Esophagus (tissue), 2 donors: ENCODE results near the gene GPATCH8. TPM values are rescaled to one million over a fixed set of nuclear protein-coding genes. Genes with fewer than 3 reads are reported as not detected.

Experiments
- H3K27ac ChIP-seq, 2 donors: one replicate each; pipeline ENCODE4 v1.5.1; 2013; ENCODE audit warnings: low read depth in 2 of 2, mild to moderate bottlenecking in 2 of 2, inconsistent platforms in 1 of 2, low read length in 1 of 2, moderate library complexity in 1 of 2
- H3K27me3 ChIP-seq, 2 donors: one replicate each; pipeline ENCODE4 v1.6.1; 2013; ENCODE audit warnings: low read length in 2 of 2, control low read depth in 1 of 2, mild to moderate bottlenecking in 1 of 2; ENCODE audit not compliant: insufficient read depth in 2 of 2, control insufficient read depth in 1 of 2
- H3K36me3 ChIP-seq, 2 donors: one replicate each; pipeline ENCODE4 v1.6.1; 2013; ENCODE audit warnings: low read length in 1 of 2; ENCODE audit not compliant: control insufficient read depth in 2 of 2, insufficient read depth in 2 of 2
- H3K4me1 ChIP-seq, 2 donors: one replicate each; pipeline ENCODE4 v1.6.1; 2013; ENCODE audit warnings: low read length in 1 of 2; ENCODE audit not compliant: control insufficient read depth in 2 of 2, insufficient read depth in 2 of 2
- H3K4me3 ChIP-seq, 2 donors: one replicate each; pipeline ENCODE4 v1.5.1; 2013; ENCODE audit warnings: low read length in 2 of 2, mild to moderate bottlenecking in 2 of 2, low read depth in 1 of 2, moderate library complexity in 1 of 2
- H3K9me3 ChIP-seq, 2 donors: one replicate each; pipeline ENCODE4 v1.6.1; 2013; ENCODE audit warnings: mild to moderate bottlenecking in 2 of 2, low read depth in 1 of 2, low read length in 1 of 2, moderate library complexity in 1 of 2; ENCODE audit not compliant: control insufficient read depth in 2 of 2, insufficient read depth in 1 of 2
- WGBS, 2 donors: extraction: QIAGEN DNeasy Blood & Tissue Kit; methylation state at CpG; one replicate each; pipeline ENCODE4 v1.1.7; 2013; 5-methylcytosine and 5-hydroxymethylcytosine counted together
- polyA plus RNA-seq, 2 donors: library from polyadenylated mRNA; stranded (reverse); fragments of 200-250 nt; gene quantifications; one replicate each; pipeline ENCODE4 v1.2.3, GENCODE V29; 2013
- donor health status: healthy with polysubstance abuse.
- donor health status: Bipolar disorder and iron deficiency.

The GPATCH8 gene
- polyA plus RNA-seq, 2 donors = 7.9 to 12.8 TPM

DNA sequence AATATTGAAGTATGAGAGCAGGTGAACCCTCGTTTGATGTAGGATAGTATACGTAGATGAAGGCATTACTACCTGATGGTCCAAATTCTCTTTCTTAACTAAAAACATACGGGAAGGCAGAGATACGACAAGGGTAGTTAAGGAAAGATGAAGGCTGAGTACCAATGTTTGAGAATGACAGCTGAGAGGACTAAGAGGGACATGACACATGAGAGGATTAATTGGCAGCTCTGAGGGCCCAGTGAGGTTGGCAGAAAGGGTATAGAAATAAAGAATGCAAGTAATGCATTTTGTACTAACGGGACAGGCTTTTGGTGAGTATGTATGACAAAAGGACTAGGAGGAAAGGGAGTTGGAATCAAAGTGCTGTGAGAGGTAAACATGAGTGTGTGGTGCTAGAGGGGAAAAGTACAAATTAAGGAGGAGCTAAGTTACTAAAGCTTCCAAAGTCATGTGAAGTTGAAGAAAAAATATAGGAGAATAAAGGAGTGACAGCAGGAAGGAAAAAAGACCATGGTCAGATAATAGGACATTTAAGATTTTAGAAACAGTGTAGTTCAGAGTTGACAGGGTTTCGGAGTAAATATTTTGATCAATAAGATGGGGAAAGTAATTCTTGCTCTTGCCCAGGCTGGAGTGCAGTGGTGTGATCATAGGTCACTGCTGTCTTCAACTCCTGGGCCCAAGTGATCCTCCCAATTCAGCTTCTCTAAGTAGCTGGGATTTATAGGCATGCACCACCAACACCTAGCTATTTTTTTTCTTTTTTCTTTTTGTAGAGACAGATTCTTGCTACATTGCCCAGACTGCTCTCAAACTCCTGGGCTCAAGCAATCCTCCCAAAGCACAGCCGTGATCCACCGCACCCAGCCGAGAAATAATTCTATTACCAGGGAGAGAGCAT is 70.7 kb downstream of the GPATCH8 start:
- H3K9me3 ChIP-seq = no peaks in the 10 kb centered on the region
- no peak overlapping the region for H3K4me3 ChIP-seq
- H3K4me1 ChIP-seq = no peaks in the 10 kb centered on the region
- 90 to 92% methylated on average over 9 of the region's 9 CpGs for WGBS, 2 donors
- no peak overlapping the region for H3K27ac ChIP-seq
- H3K36me3 ChIP-seq = peaks cover 6 to 13% of the 10 kb centered on the region in 2 donors
- no peaks in the 10 kb centered on the region for H3K27me3 ChIP-seq

- H3K27me3 ChIP-seq = no peaks in the 10 kb centered on the region
- H3K27ac ChIP-seq = no peak overlapping the region
- H3K4me1 ChIP-seq = no peaks in the 10 kb centered on the region
- no peaks in the 10 kb centered on the region for H3K9me3 ChIP-seq
- H3K36me3 ChIP-seq = peaks cover 0 to 4% of the 10 kb centered on the region in 2 donors
- 89 to 92% methylated on average over 3 of the region's 3 CpGs for WGBS, 2 donors
- no peak overlapping the region for H3K4me3 ChIP-seq
These were observed 78.3 kb downstream of the GPATCH8 start for GRCh38 chr17:44424828-44425461.

- no peaks in the 10 kb centered on the region for H3K9me3 ChIP-seq
- H3K27me3 ChIP-seq = no peaks in the 10 kb centered on the region
- WGBS, 2 donors = 34 to 45% methylated on average over 2 of the region's 2 CpGs
- H3K4me3 ChIP-seq = no peak overlapping the region
- H3K36me3 ChIP-seq = no peaks in the 10 kb centered on the region
- H3K4me1 ChIP-seq = peaks cover 0 to 2% of the 10 kb centered on the region in 2 donors
- H3K27ac ChIP-seq = peak overlapping the region; percentile 23 to 57
These were observed 85.7 kb downstream of the GPATCH8 start for GRCh38 chr17:44417553-44417952.

GRCh38 chr17:44416558-44417289 is 86.5 kb downstream of the GPATCH8 start:
- Histone ChIP-seq H3K36me3 (no peaks in the 10 kb centered on the region), H3K4me1 (peaks cover 0 to 2% of the 10 kb centered on the region in 2 donors), H3K27ac (peak overlapping the region in 1 of 2 donors; percentile 23), H3K27me3 (no peaks in the 10 kb centered on the region), H3K4me3 (no peak overlapping the region), H3K9me3 (no peaks in the 10 kb centered on the region)
- 86 to 91% methylated on average over 2 of the region's 2 CpGs for WGBS, 2 donors

DNA sequence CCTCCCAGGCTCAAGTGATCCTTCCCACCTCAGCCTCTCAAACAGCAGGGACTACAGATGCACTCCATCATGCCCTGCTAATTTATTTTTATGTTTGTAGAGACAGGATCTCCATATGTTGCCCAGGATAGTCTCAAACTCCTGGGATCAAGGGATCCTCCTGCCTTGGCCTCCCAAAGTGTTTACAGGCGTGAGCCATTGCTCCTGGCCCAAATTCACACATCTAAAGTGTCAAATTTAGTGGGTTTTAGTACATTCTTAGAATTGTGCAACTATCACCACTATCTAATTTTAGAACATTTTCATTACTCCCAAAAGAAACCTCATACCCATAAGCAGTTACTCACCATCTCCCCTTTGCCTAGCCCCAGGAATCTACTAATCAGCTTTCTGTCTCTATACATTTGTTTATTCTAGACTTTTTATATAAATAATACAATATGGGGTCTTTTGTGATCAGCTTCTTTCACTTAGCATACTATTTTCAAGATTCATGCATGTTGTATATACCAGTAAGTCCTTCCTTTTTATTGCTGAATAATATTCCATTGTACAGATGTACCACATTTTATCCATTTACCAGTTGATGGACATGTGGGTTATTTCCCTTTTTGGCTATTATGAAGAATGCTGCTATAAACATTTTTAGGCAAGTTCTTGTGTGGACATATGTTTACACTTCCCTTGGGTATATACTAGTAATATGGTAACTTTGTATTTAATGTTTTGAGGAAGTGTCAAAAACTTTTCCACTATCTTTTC is 88.6 kb downstream of the GPATCH8 start:
- WGBS, 2 donors = 100% methylated on average over 1 of the region's 1 CpG
- no peak overlapping the region for H3K4me3 ChIP-seq
- no peaks in the 10 kb centered on the region for H3K9me3 ChIP-seq
- H3K27ac ChIP-seq = no peak overlapping the region
- peaks cover 0 to 2% of the 10 kb centered on the region in 2 donors for H3K4me1 ChIP-seq
- H3K36me3 ChIP-seq = no peaks in the 10 kb centered on the region
- no peaks in the 10 kb centered on the region for H3K27me3 ChIP-seq

DNA sequence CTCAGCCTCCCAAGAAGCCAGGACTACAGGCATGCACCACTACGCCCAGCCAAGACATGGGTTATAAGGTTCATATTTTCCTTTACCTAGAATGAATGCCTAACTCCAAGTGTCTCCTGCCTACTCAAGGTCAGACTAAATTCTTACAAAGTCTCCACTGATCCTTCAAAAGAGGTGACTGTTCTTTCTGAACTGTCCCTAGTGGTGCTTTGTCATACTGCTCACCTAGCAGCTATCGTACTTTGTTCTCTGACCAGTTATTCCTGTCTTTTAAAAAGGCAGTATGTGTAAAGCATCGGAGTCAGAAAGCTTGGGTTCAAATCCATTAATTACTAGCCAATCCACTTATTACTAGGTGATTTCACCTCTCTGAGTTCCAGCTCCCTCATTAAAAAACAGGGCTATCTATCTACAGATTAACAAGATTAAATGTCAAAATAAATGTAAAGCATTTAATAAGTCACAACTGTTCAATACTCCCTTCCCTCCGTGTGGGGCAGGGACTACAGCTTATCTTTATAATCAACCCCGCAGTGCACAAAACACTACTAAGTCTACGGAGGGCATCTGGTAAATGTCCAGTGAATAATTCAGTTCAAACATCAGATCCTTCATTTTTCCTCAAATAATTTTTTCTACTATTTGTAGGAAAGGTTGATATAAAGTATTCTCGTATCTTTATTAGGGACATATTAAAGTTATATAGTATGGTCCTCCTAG is 93.7 kb downstream of the GPATCH8 start:
- Histone ChIP-seq H3K27me3 (no peaks in the 10 kb centered on the region), H3K36me3 (peaks cover 0 to 2% of the 10 kb centered on the region in 2 donors), H3K27ac (no peak overlapping the region), H3K4me1 (no peaks in the 10 kb centered on the region), H3K4me3 (no peak overlapping the region), H3K9me3 (no peaks in the 10 kb centered on the region)
- WGBS, 2 donors = 82 to 83% methylated on average over 7 of the region's 7 CpGs

DNA sequence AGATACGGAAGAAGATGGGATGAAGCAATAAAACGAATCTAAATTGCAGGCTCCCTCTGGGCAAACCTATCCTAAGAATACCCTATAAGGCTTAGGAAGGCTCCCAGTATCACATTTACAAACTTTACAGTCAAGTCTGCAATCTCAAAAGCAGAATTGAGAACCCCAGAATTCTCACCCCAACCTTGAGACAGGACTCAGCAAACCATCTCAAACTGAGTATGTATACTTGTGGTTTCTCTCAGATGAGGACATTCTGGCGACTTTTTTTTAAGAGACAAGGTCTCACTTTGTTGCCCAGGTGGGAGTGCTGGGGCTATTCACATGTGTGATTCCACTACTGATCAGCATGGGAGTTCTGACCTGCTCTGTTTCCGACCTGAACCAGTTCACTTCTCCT is 94.4 kb downstream of the GPATCH8 start:
- no peaks in the 10 kb centered on the region for H3K4me1 ChIP-seq
- no peak overlapping the region for H3K4me3 ChIP-seq
- no peak overlapping the region for H3K27ac ChIP-seq
- H3K27me3 ChIP-seq = no peaks in the 10 kb centered on the region
- 94 to 98% methylated on average over 4 of the region's 4 CpGs for WGBS, 2 donors
- no peaks in the 10 kb centered on the region for H3K9me3 ChIP-seq
- peaks cover 0 to 2% of the 10 kb centered on the region in 2 donors for H3K36me3 ChIP-seq

DNA sequence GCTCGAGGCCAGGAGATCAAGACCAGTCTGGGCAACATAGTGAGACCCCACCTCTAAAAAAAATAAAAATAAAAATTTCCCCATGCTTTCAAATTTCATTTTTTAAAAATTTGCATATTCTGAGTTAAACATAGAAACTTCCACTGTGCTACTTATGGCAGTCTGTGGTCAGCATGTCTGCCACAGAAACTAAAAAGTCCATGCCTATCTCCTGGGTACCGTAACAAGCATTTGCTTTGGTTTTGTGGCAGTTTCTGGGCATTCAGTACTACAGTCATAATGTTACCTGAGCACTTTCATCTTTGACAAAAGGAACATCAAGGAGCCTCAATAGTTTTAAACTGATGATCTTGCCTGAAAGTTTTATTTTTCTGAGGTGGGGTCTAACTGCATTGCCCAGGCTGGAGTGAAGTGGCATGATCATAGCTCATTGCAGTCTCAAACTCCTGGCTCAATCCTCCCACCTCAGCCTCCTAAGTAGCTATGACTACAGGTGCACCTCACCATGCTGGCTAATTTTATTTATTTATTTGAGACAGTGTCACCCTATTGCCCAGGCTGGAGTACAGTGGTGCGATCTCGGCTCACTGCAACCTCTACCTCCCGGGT is 100.5 kb downstream of the GPATCH8 start:
- Histone ChIP-seq H3K27me3 (no peaks in the 10 kb centered on the region), H3K4me3 (no peak overlapping the region)
- WGBS, 2 donors = 88 to 90% methylated on average over 5 of the region's 5 CpGs

More for the DNA sequence above, 100.5 kb downstream of the GPATCH8 start:
- Histone ChIP-seq H3K9me3 (no peaks in the 10 kb centered on the region), H3K27ac (no peak overlapping the region), H3K36me3 (peaks cover 21 to 22% of the 10 kb centered on the region in 2 donors), H3K4me1 (no peaks in the 10 kb centered on the region)
